ENCODE results near the gene MROH2A.

MROH2A gene

DNA sequence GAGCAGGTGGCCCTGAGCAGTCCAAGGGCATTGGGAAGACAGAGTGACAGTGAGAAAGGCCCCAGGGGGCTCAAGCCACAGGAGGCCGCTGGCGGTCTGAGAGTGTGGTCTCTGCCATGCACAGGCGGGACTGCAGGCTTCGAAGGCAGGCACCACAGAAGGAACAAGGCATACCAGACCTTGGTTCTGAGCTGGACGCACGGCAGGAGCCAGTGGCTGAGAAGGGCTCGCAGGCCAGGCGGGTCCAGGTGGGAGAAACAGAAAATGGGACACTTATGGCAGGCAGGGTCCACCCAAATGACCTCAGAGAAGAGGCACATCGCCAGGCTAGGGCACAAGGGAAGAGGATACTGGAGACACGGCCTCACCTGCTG is 61.3 kb downstream of the MROH2A start:
- DNase-seq: no peak

DNA sequence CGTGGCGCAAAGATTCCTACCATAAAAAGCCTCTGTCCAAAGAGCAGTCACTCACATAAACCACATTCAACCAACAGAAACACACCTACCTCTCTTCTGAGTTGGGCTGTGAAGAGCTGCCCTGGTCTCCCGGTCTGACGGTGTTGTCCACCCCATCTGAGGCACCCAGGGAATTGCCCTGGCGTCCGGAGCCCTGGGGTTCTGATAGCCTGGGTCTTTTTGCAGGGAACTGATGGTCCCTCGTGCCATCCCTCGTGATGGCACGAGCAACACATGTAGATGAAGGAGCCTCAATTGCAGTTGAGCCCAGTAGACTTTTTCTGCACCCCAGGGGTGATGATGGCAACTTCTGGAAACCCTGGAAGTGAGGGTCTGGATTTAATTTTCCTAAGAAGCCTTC is 62.4 kb downstream of the MROH2A start:
- DNase-seq: no peak

DNA sequence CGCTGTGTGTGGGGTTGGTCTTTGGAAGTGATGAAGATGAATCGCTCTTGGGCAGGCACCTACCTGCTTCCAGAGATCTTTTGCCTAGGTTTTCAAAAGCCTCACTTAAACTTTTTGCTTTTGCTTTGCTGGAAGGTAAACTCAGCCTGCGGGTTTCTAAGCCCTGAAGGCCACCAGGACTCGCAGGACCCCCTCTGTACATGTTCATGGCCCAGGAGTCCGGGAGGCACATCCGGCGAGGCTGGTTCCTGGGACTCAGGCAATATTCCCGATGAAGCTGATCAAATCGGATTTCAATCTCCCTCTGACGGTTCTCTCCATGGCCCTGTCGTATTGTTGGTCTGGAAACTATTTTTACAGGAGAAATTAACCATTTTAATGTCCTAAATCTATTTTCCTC is 63.1 kb downstream of the MROH2A start:
- no peak for DNase-seq

DNA sequence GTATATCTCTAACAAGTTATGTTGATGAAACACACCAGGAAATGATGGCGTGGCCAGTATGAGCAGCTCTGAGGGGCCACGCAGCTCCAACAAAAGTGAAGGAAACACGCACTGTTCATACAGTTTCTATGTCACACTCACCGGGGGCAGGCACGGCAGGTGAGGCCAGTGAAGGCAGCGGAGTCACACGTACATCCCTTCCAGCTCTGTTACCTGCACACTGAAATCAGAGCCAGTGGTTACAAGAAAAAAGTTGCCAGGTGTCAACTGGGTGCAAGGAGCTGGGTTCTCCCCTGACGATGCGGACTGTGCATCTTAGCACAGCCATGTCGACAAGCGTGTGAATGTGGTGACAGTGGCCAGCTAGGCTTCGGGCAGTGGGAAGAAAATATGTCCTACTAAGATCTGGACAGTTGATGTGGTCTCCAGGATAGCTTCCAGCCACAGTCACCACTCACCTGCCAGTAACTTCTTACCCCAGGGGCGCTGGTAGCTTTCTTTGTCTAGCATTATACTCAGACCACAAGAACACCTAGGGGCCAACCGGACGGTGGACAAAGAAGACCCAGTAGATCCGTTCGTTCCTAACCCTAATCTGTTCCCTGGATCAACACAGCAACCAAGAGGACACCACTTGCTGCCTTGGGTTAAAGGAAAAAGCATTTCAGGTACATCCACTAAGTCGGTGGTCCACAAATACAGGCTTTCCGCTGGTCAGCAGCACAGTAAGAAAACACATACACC is 66.1 kb downstream of the MROH2A start:
- no peak for DNase-seq

DNA sequence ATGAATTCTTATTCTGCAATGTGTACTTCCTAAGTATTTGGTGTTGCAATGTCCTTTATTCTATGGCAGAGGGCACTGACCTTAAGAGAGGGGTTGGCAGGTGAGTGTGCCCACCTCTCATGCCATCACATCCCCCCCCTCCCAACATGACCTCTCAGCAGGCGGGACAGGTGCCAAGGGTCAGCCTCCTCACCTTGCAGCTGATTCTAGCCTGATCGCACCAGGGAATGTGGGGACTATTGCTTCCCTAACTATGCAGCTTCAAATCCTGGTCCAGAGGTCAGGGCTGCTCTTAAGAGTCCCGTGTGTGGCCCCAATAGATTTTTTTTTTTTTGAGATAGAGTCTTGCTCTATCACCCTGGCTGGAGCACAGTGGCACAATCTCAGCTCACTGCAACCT is 66.7 kb downstream of the MROH2A start:
- DNase-seq: no peak

DNA sequence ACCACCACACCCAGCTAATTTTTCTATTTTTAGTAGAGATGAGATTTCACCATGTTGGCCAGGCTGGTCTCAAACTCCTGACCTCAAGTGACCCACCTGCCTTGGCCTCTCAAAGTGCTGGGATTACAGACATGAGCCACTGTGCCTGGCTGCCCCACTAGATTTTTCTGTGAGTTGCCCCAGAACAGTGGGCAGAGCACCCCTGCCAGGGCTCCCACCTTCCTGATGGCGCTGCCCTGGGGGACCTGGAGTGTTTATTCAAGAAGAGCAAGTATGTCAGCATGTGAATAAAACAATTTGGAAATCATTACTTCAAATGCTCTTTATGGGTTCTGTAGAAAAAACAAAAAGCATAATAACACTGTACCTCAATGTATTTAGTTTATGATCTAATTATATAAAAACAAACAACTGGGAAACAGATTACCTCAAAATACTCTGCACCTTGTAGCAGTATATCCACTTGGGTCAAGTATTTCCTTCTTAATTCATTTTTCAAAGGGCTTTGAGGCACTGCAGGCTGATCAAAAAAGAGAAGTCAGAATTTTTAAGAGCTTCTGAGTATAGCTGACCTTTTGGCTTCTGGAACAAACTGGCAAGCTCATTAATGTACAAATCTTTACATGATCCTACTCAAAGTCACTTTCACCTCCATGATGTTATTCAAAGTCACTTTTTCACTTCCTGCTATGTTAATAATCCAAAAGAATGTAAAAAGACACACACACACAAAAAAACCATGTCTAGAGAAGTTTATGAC is 67.4 kb downstream of the MROH2A start:
- DNase-seq: no peak

DNA sequence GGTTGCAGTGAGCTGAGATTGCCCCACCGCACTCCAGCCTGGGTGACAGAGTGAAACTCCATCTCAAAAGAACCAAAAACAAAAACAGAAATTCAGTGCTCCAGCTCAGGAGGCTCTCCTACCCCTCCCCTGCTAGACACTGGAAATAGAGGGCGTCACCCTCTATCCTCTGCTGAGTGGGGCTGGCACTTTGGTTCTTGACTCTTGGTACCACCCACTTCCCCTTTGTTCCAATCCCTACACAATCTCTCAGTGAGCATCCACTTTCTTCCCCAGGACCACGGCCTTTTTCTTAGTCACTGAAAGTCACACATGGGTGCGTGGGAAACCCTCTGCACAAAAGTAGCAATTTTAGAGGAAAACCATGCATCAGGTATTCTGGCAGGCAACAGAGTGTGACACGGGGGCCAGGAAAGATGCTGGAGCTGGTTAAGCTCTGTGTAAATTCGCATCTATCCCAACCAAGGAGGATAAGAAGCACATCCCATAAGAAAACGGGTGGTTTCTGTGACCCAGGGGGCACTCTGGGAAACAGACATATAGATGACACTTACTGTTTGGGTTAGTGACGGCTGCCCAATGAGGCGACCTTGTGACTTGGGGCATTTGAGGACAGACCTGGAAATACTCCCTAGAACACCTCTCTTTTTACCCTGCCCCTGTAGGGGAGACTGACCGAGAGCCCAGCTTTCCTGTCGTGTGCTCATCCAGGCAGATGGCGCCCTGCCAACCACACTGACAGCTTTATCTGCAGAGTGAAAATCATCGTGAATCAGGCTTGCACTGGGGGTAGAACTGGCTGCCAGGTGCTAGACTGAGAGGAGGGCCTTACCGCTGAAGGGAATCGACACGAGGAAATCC is 68.5 kb downstream of the MROH2A start:
- DNase-seq: no peak

DNA sequence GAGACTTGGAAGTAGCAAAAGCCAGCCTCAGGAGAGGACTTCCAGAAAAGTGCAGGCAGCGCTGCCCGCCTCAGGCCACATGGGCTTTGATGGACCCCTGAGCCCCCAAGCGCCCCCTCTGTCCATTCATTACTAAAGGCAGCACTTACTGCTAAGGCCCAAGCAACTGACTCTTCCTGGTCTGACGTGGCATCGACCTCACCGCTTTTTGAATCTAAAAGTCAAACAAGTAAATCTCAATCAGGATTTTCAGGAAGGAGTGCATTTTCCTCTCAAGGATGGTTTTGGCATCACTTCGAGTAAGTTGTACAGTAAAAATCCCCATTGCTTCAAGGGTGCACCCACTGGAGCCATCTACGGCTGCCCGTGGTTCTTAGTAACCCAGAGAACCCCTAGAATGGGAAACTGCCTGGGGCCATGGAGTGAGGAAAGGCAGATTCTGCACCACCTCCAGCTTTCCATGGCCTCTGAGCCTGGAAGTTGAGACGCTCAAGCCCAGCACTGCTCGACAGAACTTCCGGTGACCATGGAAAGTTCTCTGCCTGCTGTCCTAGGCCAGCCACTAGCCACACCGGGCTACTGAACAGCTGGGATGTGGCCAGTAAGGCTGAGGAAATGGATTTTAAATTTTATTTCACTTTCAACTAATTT is 69.2 kb downstream of the MROH2A start:
- DNase-seq: no peak

DNA sequence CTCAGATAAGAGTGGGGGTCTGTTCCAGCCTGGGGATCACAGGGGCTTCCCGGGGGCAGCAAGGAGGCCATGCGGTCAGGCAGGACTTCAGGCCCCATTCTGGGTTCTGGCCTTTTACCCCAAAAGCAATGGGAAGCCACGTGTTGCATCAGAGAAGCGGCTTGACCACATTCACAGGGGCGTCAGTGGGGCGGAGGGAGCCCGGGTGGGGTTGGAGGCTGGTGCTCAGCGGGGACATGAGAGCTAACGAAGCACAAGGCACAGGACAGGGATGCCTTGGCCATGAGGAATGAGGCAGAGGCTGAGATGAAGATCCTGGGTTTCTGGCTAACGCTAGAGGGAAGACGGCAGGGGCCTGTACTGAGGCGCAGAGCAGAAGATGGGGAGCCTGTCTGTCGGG is 70.1 kb downstream of the MROH2A start:
- no peak for DNase-seq

DNA sequence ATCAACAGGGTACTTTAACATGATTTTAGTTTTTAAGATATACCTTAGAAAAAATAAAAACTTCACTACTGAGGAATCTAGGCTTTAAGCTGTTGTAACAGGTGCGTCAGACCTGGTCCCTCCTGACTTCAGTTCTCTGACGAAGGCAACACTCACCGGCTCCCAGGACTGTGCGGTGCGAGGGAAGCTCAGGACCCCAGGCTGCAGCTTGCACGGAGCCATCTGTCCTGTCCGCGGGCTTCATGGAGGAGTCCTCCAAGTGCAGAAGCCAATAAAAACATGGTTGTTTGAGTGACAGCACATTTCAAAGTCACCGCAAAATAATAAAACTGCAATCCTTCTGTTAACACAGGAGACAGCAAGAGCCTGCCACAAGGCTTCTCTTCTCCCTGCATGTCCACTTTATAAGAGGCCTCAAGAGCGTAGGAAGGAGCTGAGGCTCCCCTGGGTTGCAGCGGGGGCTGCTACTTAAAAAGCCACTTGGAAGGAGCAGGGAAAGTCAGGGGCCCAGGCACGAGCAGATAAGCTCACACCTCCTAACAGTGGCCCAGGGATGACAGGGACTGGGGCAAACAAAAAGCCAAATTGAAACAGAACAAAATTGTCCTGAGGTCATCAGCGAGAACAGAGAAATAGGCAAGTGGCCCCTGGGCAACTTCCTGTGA is 71.6 kb downstream of the MROH2A start:
- no peak for DNase-seq

DNA sequence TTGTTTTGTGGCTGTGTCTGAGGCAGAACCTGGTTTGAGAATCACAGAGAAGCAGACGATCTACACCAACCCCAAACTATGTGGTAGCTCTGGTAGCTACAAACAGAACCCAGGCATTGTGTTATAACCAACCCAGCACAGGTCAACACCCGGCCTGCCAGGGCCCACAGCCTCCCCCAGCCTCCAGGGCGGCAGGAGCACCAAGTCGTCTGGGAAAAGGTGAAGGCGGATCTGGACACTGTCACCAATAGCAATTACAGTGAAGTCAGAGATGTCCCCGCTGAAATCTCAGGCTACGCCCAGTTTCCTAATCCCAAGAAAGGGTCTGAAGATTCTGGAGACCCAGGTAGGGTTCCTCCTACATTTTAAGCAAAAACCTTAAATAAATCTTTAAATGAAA is 72.6 kb downstream of the MROH2A start:
- no peak for DNase-seq

DNA sequence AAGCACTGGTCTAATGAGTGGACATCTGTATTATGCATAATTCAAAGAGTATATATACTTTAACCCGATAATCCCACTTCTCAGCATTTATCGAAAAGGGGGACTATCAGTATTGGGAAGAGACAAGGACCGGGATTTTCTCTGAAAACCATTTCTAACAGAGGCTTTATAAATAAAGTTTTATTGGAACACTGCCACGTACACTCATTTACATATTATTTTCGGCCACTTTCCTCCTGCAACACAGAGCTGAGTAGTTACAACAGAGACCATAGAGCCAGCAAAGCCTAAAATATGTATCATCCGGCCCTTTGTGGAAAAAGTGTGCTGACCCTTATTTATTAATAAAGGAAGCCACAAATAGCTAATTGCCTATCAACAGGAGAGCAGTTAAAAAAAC is 73.0 kb downstream of the MROH2A start:
- no peak for DNase-seq

DNA sequence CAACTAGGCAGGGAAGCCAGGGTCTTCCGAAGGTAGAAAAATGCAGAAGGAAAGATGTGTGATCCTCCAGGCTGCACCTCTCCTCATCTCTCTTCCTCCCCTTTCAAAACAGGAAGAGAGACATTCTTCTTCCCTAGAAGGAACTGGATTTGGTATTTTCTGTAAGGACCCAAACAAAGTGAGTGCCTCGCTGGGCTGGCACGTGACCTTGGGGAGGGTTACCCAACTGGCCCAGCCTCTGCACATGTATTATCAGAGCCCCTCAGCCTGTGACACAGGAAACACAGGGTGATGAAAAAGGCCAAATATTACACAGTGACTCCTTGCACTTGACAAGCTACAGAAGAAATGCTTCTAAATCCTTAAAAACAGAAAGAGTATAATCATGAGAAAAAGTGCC is 73.9 kb downstream of the MROH2A start:
- DNase-seq: no peak

DNA sequence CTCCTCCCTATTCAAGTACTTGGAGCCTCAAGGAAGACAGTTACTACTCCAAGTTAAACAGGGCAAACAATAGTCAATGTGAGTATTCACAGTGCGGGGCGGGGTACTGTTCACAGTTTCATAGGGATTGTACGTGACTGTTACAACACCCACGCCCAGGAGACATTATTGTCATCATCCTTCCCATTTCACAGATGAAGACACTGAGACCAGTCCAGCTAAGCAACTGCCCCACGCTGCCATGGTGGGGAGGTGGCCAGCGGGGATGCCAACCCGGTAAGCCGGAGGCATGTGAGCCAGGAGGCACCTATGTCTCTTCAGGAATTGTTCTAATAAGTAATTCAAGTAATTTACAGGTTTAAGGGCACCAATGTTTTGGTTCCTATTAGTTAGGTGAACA is 75.2 kb downstream of the MROH2A start:
- DNase-seq: peak; percentile 19

DNA sequence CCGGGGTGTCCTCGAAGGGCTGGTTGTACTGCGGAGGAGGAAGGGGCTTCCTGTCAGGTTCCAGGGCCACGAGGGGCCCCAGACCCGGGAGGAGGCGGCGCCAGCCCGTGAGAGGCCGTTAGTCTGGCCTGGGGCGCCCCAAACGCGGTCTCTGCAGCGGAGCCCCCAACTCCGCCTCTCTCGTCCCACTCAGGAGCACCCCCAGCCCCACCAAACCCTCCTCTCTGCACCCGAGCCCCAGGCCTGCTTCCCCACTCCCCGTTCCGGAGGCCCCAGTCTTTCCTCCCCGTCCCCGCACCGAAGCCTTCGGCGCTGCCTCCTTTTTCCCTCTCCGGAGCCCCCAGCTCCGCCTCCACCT is 75.7 kb downstream of the MROH2A start:
- no peak for DNase-seq

DNA sequence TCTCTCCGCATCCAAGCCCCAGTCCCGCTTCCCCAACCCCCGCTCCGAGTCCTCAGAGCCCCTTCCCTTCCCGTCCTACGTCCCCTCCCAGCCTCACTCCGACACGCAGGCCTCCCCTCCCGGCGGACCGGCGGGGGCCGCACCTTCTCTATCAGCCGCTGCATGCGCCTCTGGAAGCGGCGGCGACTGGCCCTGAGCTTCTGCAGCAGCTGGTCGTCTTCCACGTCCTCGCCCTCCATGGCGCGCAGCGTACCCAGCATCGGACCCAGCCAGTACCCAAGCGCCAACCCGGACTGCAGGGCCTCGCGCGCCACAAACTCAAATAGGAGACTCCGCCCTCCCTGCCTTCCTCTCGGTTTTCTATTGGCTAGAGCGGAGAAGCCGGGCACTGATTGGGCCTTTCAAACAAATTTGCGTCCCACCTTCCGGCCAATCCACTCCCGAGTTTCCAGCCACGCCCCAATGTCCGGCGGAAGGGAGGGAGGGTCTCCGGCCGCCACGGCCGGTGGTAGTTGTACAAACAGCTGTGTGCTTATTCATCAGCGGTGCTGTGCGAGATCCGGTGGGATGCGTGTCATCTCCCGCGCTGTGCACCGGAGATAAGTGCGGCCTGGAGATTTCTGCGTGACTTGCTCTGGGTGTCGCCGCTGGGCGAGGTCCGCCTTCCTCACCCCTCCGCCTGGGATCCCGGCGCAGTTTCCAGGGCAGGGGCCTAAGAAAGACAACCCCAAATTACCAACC is 76.3 kb downstream of the MROH2A start, which contains the start of gene HJURP:
TSS of gene HJURP (minus strand) at position 295 of the 741 bp plus-strand sequence. CDS start at position 260, 35 bp downstream.
- peak; percentile 96 for DNase-seq

DNA sequence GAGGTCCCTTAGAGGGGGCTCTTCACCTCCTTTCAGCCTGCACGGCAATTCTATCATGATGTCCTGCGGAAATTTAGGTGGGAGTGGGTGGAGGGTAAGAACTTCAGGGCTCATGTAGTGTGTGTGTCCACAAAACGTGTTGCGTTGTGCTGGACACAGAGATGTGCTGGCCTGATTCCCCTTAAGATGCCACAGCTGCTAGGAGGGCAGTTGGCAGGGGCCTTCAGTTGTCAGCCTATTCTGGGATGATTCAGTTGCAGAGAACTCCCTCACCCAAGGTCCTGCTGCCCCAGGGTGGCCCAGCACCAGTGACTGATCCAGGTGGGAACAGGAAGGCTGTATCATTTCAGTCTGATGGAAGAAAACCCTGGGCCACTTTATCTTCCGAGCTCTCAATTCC is 77.2 kb downstream of the MROH2A start:
- no peak for DNase-seq

DNA sequence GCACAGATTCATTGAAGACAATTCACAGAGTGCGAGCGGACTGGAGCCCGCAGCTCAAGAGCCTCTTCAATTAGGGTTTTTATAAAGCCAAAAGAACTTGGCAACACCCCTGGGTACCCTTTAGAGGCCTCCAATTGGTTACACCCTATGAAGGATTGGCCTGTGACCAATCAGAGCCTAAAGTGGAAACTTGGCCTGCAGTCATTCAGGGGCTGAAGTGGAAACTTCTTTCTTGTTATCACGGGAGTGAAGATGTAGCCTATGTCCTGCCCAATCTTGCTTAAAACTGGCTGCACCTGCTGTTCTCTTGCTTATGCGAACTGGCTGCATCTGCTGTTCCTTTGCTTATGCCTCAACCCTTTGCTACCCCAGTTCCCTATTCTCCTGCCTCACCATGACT is 78.1 kb downstream of the MROH2A start:
- DNase-seq: no peak

DNA sequence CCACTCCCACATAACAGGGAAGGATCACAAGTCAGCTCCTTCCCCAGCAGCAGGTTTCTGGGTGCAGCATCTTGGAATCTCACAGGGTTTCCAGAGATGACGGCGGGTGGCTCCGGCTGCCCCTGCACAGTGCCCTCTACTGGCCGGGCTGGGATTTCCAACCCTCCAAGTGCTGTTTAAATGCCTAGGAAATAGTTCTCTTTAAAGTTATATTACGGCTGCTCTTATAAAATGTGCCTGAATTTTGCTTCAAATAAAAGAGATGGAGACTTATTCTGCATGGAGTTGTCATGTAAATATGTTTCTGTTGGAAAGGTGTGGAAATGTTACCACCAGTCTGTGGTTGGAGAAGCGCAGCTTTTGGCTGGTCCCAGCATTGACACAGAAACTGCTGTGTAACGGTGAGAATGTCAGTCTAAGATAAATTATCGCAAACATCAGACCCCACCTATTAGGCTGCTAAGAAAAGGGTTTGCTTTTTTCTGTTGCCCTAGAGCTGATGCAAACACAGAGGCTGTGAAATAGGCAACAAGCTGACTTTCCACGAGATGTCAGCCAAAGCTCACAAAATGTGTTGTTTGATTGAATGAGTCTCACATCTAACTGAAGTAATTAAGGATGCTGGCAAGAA is 79.5 kb downstream of the MROH2A start:
- peak; percentile 44 for DNase-seq

DNA sequence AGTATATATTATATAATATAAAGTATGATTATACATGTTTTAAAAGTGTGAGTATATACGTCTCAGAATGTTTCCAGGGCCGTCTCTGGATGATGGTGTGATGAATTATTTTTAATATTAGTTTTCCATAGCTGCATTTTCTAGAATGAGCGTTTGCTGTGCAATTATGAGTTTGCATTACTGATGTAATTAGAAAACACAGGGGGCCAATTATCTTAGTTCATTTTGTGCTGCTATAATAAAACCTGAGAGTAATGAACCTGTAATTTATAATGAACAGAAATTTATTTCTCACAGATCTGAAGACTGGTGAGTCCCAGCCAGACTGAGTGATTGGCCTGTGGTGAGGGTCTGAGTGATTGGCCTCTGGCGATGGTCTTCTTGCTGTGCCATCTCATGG is 80.2 kb downstream of the MROH2A start:
- no peak for DNase-seq

DNA sequence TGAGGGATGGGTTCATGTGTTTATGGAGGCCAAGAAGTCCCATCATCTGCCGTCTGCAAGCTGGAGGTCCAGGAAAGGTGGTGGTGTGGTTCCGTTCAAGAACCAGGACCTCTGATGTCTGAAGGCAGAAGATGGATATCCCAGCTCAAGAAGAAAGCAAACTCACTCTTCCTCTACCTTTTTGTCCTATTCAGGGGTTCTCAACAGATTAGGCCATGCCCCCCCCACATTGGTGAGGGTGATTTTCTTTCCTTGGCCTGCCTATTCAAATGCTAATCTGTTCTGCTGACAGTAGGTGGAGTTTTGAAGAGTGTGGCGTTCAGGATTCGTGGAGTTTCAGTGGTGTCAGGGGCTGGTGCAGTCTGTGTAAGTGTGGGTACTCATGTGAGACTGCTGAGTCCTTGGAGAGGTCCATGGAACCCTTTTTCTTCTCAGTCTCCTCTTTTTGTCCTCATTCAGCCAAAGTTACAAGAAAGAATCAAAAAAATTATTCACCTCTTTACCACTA is 84.2 kb downstream of the MROH2A start:
- no peak for DNase-seq

Data from DMS53 (cell line).